Measurements from ENCODE around the gene JAK2.

JAK2 gene

DNA sequence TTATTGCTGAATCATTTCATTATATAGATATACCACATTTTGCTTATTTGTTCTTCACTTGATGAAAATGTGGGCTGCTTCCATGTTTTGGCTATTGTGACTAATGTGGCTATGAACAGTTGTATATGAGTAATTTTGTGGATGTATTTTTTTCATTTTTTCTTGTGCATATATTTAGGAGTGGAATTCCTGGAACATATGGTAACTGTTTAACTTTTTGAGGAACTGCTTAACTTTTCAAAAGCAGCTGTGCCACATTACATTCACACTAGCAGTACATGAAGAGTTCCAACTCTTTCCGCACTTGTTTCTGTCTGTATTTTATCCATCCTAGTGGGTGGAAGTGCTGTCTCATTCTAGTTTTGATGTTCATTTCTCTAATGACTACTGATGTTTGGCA lies 67.8 kb downstream of the JAK2 start:
- DNase-seq (ENCODE audit: extremely low spot score) = no peak
- ChIA-PET POLR2A (no interaction called here), CTCF (no interaction called here)
- TF ChIP-seq, protein P1, sequence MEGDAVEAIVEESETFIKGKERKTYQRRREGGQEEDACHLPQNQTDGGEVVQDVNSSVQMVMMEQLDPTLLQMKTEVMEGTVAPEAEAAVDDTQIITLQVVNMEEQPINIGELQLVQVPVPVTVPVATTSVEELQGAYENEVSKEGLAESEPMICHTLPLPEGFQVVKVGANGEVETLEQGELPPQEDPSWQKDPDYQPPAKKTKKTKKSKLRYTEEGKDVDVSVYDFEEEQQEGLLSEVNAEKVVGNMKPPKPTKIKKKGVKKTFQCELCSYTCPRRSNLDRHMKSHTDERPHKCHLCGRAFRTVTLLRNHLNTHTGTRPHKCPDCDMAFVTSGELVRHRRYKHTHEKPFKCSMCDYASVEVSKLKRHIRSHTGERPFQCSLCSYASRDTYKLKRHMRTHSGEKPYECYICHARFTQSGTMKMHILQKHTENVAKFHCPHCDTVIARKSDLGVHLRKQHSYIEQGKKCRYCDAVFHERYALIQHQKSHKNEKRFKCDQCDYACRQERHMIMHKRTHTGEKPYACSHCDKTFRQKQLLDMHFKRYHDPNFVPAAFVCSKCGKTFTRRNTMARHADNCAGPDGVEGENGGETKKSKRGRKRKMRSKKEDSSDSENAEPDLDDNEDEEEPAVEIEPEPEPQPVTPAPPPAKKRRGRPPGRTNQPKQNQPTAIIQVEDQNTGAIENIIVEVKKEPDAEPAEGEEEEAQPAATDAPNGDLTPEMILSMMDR (IDR thresholded peaks at IDR 0.05; ENCODE audit: control extremely low read depth, extremely low read depth, low read depth, missing control alignments) = no peak

GRCh38 chr9:5062631-5063030 lies 77.6 kb downstream of the JAK2 start:
- CTCF ChIA-PET = interaction anchor here (1.2 kb wide), 1 partner anchor 538 kb away, joined by 5 read pairs; no protein-coding TSS in a partner anchor
- DNase-seq (ENCODE audit: extremely low spot score) = no peak
- TF ChIP-seq, protein P1 (IDR thresholded peaks at IDR 0.05; ENCODE audit: control extremely low read depth, extremely low read depth, low read depth, missing control alignments) = no peak
- POLR2A ChIA-PET = no interaction called here

- ChIA-PET POLR2A (no interaction called here), CTCF (interaction anchor here (0.9 to 1.3 kb wide), 2 partner anchors 12 to 372 kb away, joined by 3 read pairs; no protein-coding TSS in a partner anchor)
- TF ChIP-seq, protein P1 (IDR thresholded peaks at IDR 0.05; ENCODE audit: control extremely low read depth, extremely low read depth, low read depth, missing control alignments) = no peak
- no peak for DNase-seq (ENCODE audit: extremely low spot score)
Observed at GRCh38 chr9:5072871-5073270, 87.8 kb downstream of the JAK2 start.

DNA sequence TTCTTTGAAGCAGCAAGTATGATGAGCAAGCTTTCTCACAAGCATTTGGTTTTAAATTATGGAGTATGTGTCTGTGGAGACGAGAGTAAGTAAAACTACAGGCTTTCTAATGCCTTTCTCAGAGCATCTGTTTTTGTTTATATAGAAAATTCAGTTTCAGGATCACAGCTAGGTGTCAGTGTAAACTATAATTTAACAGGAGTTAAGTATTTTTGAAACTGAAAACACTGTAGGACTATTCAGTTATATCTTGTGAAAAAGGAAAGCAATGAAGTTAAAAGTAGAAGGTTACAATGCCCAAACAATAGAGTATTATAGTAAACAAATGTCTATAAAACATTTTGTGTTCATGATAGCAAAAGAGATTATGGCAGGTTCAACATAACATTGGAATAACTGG lies 88.6 kb downstream of the JAK2 start:
- ChIA-PET POLR2A (no interaction called here), CTCF (interaction anchor here (0.9 kb wide), 2 partner anchors 9 to 371 kb away, joined by 3 read pairs; no protein-coding TSS in a partner anchor)
- DNase-seq (ENCODE audit: extremely low spot score) = no peak
- TF ChIP-seq, protein P1 (IDR thresholded peaks at IDR 0.05; ENCODE audit: control extremely low read depth, extremely low read depth, low read depth, missing control alignments) = peak; percentile 30

GRCh38 chr9:5085993-5086392 lies 100.9 kb downstream of the JAK2 start:
- ChIA-PET CTCF (no interaction called here), POLR2A (no interaction called here)

DNA sequence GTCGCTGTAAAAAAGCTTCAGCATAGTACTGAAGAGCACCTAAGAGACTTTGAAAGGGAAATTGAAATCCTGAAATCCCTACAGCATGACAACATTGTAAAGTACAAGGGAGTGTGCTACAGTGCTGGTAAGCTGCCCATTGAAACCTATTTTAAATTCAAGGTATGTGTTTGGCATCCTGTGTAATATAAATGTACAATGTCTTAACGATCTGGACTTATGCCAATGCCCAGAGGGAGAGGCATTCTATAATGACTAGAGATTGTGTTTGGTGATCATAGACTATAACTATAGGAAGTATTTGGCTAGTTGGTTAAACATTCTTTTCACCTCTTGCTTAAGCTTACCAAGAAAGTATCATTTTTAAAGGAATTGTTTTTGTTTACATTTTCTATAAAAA lies 104.7 kb downstream of the JAK2 start:
- ChIA-PET CTCF (interaction anchor here (1.3 kb wide), 2 partner anchors 11 to 14 kb away, joined by 3 read pairs; no protein-coding TSS in a partner anchor), POLR2A (interaction anchor here (0.6 kb wide), 1 partner anchor 24 kb away, joined by 3 read pairs; no protein-coding TSS in a partner anchor)
- TF ChIP-seq, protein P1 (IDR thresholded peaks at IDR 0.05; ENCODE audit: control extremely low read depth, extremely low read depth, low read depth, missing control alignments) = no peak
- no peak for DNase-seq (ENCODE audit: extremely low spot score)

More at GRCh38 chr9:5085993-5086392, 100.9 kb downstream of the JAK2 start:
- no peak for DNase-seq (ENCODE audit: extremely low spot score)
- TF ChIP-seq, protein P1 (IDR thresholded peaks at IDR 0.05; ENCODE audit: control extremely low read depth, extremely low read depth, low read depth, missing control alignments) = no peak

Measured in GM10248 (cell line).